ENCODE measurements around the gene COX11.

The COX11 gene

GRCh38 chr17:54968262-54968987 lies at the start of gene COX11, which contains the start of gene STXBP4:
TSS of gene COX11 (minus strand) at chr17:54968654. CDS start at chr17:54968646, 8 bp downstream.
TSS of gene STXBP4 (plus strand) at chr17:54968765. CDS start at chr17:54986220, 17,455 bp downstream.
- peak; percentile 96 to 98 (median 97) for DNase-seq

- peak in 2 of 3 experiments; percentile 19 for DNase-seq
Measured at GRCh38 chr17:55005520-55005919, 37.1 kb upstream of the COX11 start.

GRCh38 chr17:55004484-55004883 lies 36.0 kb upstream of the COX11 start:
- no peak for DNase-seq

GRCh38 chr17:55002458-55002857 lies 34.0 kb upstream of the COX11 start:
- DNase-seq, result no peak

GRCh38 chr17:54996441-54996840 lies 28.0 kb upstream of the COX11 start:
- no peak for DNase-seq

- peak; percentile 17 to 77 (median 42) for DNase-seq
Measured at GRCh38 chr17:54992797-54993639, 24.6 kb upstream of the COX11 start.

- no peak for DNase-seq
Measured at GRCh38 chr17:54991567-54991966, 23.1 kb upstream of the COX11 start.

- DNase-seq, result no peak
Measured at GRCh38 chr17:54990118-54990517, 21.7 kb upstream of the COX11 start.

GRCh38 chr17:54985476-54985875 lies 17.0 kb upstream of the COX11 start:
- DNase-seq, result no peak

GRCh38 chr17:54983260-54983659 lies 14.8 kb upstream of the COX11 start:
- DNase-seq, result no peak

- no peak for DNase-seq
Measured at GRCh38 chr17:54982399-54982798, 13.9 kb upstream of the COX11 start.

GRCh38 chr17:54980375-54980774 lies 11.9 kb upstream of the COX11 start:
- DNase-seq, result peak in 1 of 3 experiments; percentile 14

GRCh38 chr17:54979657-54980056 lies 11.2 kb upstream of the COX11 start:
- peak in 2 of 3 experiments; percentile 35 to 40 for DNase-seq

GRCh38 chr17:54977744-54978143 lies 9.3 kb upstream of the COX11 start:
- no peak for DNase-seq

GRCh38 chr17:54976316-54976715 lies 7.9 kb upstream of the COX11 start:
- no peak for DNase-seq

GRCh38 chr17:54974759-54975158 lies 6.3 kb upstream of the COX11 start:
- no peak for DNase-seq

GRCh38 chr17:54972406-54973138 lies 4.1 kb upstream of the COX11 start:
- DNase-seq, result no peak

GRCh38 chr17:54971901-54972300 lies 3.4 kb upstream of the COX11 start:
- no peak for DNase-seq

- no peak for DNase-seq
Measured at GRCh38 chr17:54971147-54971546, 2.7 kb upstream of the COX11 start.

GRCh38 chr17:54969658-54970572 lies 1.5 kb upstream of the COX11 start:
- DNase-seq, result peak in 1 of 3 experiments; percentile 35

- DNase-seq, result no peak
Measured at GRCh38 chr17:54968988-54969332, 506 bp upstream of the COX11 start.

GRCh38 chr17:54967621-54968261 lies 713 bp downstream of the COX11 start:
- DNase-seq, result peak in 1 of 3 experiments; percentile 56
